H9 (cell line): ENCODE results near the gene FUT2. TPM values are rescaled to one million over a fixed set of nuclear protein-coding genes. Genes with fewer than 3 reads are reported as not detected.

Experiments used
- DNase-seq: peaks from one replicate; pipeline ENCODE4 v3.0.0-alpha.2; 2017
- H2AFZ ChIP-seq: one replicate; pipeline ENCODE4 v1.6.1; 2013; ENCODE audit warnings: mild to moderate bottlenecking, low read length, control low read depth, moderate library complexity
- H2AK5ac ChIP-seq: 2 replicates; pipeline ENCODE4 v1.6.1; 2013; ENCODE audit warnings: low read length, control low read depth, mixed read lengths; ENCODE audit not compliant: insufficient read length
- H2BK120ac ChIP-seq: one replicate; pipeline ENCODE4 v1.6.1; 2013; ENCODE audit warnings: low read depth, mild to moderate bottlenecking, low read length, control low read depth, inconsistent platforms; ENCODE audit not compliant: poor library complexity, severe bottlenecking
- H2BK12ac ChIP-seq: 2 replicates; pipeline ENCODE4 v1.6.1; 2013; ENCODE audit warnings: low read length, control low read depth, mixed read lengths, low read depth; ENCODE audit not compliant: insufficient read length
- H2BK15ac ChIP-seq: 2 replicates; pipeline ENCODE4 v1.6.1; 2013; ENCODE audit warnings: low read depth, low read length, control low read depth
- H2BK20ac ChIP-seq: one replicate; pipeline ENCODE4 v1.6.1; 2013; ENCODE audit warnings: low read depth, mild to moderate bottlenecking, low read length, control low read depth, inconsistent platforms; ENCODE audit not compliant: poor library complexity, severe bottlenecking
- H2BK5ac ChIP-seq: 2 replicates; pipeline ENCODE4 v1.6.1; 2013; ENCODE audit warnings: low read length, control low read depth, mixed read lengths; ENCODE audit not compliant: insufficient read length
- H3K14ac ChIP-seq: 2 replicates; pipeline ENCODE4 v1.6.1; 2013; ENCODE audit warnings: low read length, control low read depth; ENCODE audit not compliant: insufficient read depth
- H3K18ac ChIP-seq: 2 replicates; pipeline ENCODE4 v1.6.1; 2013; ENCODE audit warnings: low read depth, mild to moderate bottlenecking, mixed read lengths, low read length, control low read depth; ENCODE audit not compliant: insufficient read length
- H3K23ac ChIP-seq: 2 replicates; pipeline ENCODE4 v1.6.1; 2013; ENCODE audit warnings: low read length, control low read depth, mixed read lengths, low read depth; ENCODE audit not compliant: insufficient read length
- H3K23me2 ChIP-seq: 2 replicates; pipeline ENCODE4 v1.6.1; 2013; ENCODE audit warnings: low read depth, mild to moderate bottlenecking, mixed read lengths, low read length, control low read depth; ENCODE audit not compliant: insufficient read length, poor library complexity, severe bottlenecking
- H3K27ac ChIP-seq: 2 replicates; pipeline ENCODE4 v1.5.1; 2013; ENCODE audit warnings: low read length, control low read depth, mixed read lengths, low read depth; ENCODE audit not compliant: insufficient read length
- H3K27me3 ChIP-seq: 2 replicates; pipeline ENCODE4 v1.6.1; 2013; ENCODE audit warnings: low read length, control low read depth, inconsistent platforms; ENCODE audit not compliant: insufficient read depth
- H3K4ac ChIP-seq: 2 replicates; pipeline ENCODE4 v1.6.1; 2013; ENCODE audit warnings: low read depth, mild to moderate bottlenecking, control low read depth, inconsistent platforms, low read length, moderate library complexity
- H3K4me1 ChIP-seq: 2 replicates; pipeline ENCODE4 v1.6.1; 2013; ENCODE audit warnings: low read length, control low read depth, inconsistent platforms; ENCODE audit not compliant: insufficient read depth
- H3K4me2 ChIP-seq: 2 replicates; pipeline ENCODE4 v1.6.1; 2013; ENCODE audit warnings: low read length, control low read depth, mixed read lengths; ENCODE audit not compliant: insufficient read length, insufficient read depth
- H3K56ac ChIP-seq: 2 replicates; pipeline ENCODE4 v1.6.1; 2013; ENCODE audit warnings: low read depth, mild to moderate bottlenecking, mixed read lengths, low read length, control low read depth; ENCODE audit not compliant: insufficient read length
- H3K79me1 ChIP-seq: 2 replicates; pipeline ENCODE4 v1.6.1; 2013; ENCODE audit warnings: low read depth, mild to moderate bottlenecking, moderate library complexity, low read length, control low read depth, inconsistent platforms; ENCODE audit not compliant: insufficient read depth, poor library complexity, severe bottlenecking
- H3K79me2 ChIP-seq: 2 replicates; pipeline ENCODE4 v1.6.1; 2013; ENCODE audit warnings: low read length, control low read depth, inconsistent platforms; ENCODE audit not compliant: insufficient read depth
- H3K9ac ChIP-seq: 2 replicates; pipeline ENCODE4 v1.6.1; 2013; ENCODE audit warnings: low read length, control low read depth, mixed read lengths; ENCODE audit not compliant: insufficient read length; ENCODE audit errors: extremely low read depth
- H3K9me3 ChIP-seq: one replicate; pipeline ENCODE4 v1.6.1; 2013; ENCODE audit warnings: low read depth, low read length, inconsistent platforms; ENCODE audit not compliant: control insufficient read depth
- H3T11ph ChIP-seq: one replicate; pipeline ENCODE4 v1.6.1; 2013; ENCODE audit warnings: mild to moderate bottlenecking, low read length, control low read depth, inconsistent platforms
- H4K20me1 ChIP-seq: one replicate; pipeline ENCODE4 v1.6.1; 2013; ENCODE audit not compliant: control insufficient read depth, insufficient read length, insufficient read depth
- H4K5ac ChIP-seq: 2 replicates; pipeline ENCODE4 v1.6.1; 2013; ENCODE audit warnings: low read depth, mild to moderate bottlenecking, mixed read lengths, low read length, control low read depth; ENCODE audit not compliant: insufficient read length
- H4K8ac ChIP-seq: replicated peaks from 2 replicates; pipeline ENCODE4 v1.6.1; 2013; ENCODE audit warnings: low read length, control low read depth, mixed read lengths, low read depth; ENCODE audit not compliant: insufficient read length
- H4K91ac ChIP-seq: 2 replicates; pipeline ENCODE4 v1.6.1; 2013; ENCODE audit warnings: low read depth, mild to moderate bottlenecking, moderate library complexity, mixed read lengths, low read length, control low read depth; ENCODE audit not compliant: insufficient read length
- H3K27ac Mint-ChIP-seq, 3 experiments: 2 replicates in 2 of 3; 3 replicates in 1 of 3; pipeline ENCODE4 v1.8.0; 2020 to 2021; ENCODE audit warnings: mixed read lengths in 3 of 3, mild to moderate bottlenecking in 1 of 3, moderate library complexity in 1 of 3
- H3K27me3 Mint-ChIP-seq: 2 replicates; pipeline ENCODE4 v1.8.0; 2021; ENCODE audit warnings: low read depth, mild to moderate bottlenecking, moderate library complexity, mixed read lengths
- H3K36me3 Mint-ChIP-seq, 3 experiments: 2 replicates in 2 of 3; 3 replicates in 1 of 3; pipeline ENCODE4 v1.8.0; 2020 to 2021; ENCODE audit warnings: low read depth in 3 of 3, mixed read lengths in 3 of 3; ENCODE audit not compliant: insufficient read depth in 1 of 3
- H3K4me1 Mint-ChIP-seq, 2 experiments: 2 replicates each; pipeline ENCODE4 v1.8.0; 2020; ENCODE audit warnings: mixed read lengths in 2 of 2
- H3K4me3 Mint-ChIP-seq, 2 experiments: 2 replicates in 1 of 2; 3 replicates in 1 of 2; pipeline ENCODE4 v1.8.0; 2020 to 2021; ENCODE audit warnings: mild to moderate bottlenecking in 2 of 2, mixed read lengths in 2 of 2, moderate library complexity in 1 of 2
- H3K9me3 Mint-ChIP-seq, 2 experiments: 2 replicates in 1 of 2; 3 replicates in 1 of 2; pipeline ENCODE4 v1.8.0; 2020; ENCODE audit warnings: mild to moderate bottlenecking in 2 of 2, mixed read lengths in 2 of 2, moderate library complexity in 1 of 2
- CTCF ChIP-seq: fragments of 200-600 bp; sonication (generic); conservative IDR thresholded peaks from 3 replicates; pipeline ENCODE4 v1.8.0; 2021; ENCODE audit warnings: antibody characterized with exemption, mild to moderate bottlenecking
- WGBS: extraction: QIAGEN DNeasy Blood & Tissue Kit; methylation state at CpG from one replicate; pipeline ENCODE4 v1.1.7; 2013; ENCODE audit warnings: missing lambda C conversion rate, low lambda C conversion rate, mixed read lengths; ENCODE audit not compliant: insufficient read length; ENCODE audit errors: extremely low coverage; 5-methylcytosine and 5-hydroxymethylcytosine counted together
- total RNA-seq: library from RNA; stranded (reverse); gene quantifications from 2 replicates; pipeline ENCODE4 v1.2.1, GENCODE V29; 2021

FUT2 gene
- total RNA-seq, 1 experiment from 2014 or later = 11.4 TPM

- H2BK120ac ChIP-seq = no peak overlapping the region
- H3K9ac ChIP-seq = no peak overlapping the region
- Mint-ChIP-seq H3K27ac (no peak overlapping the region), H3K27me3 (peaks cover 9% of the 10 kb centered on the region), H3K36me3 (no peaks in the 10 kb centered on the region; a peak in 1 of 7 replicates), H3K4me1 (peaks cover 3 to 6% of the 10 kb centered on the region in 2 experiments), H3K9me3 (no peaks in the 10 kb centered on the region), H3K4me3 (no peak overlapping the region)
- no peak overlapping the region for H4K8ac ChIP-seq
- H4K20me1 ChIP-seq = no peaks in the 10 kb centered on the region
- H4K91ac ChIP-seq = no peak overlapping the region
- H3K4me1 ChIP-seq = no peaks in the 10 kb centered on the region
- H3K9me3 ChIP-seq = no peaks in the 10 kb centered on the region
- H3T11ph ChIP-seq = no peak overlapping the region
- H3K27ac ChIP-seq = no peak overlapping the region
- H3K18ac ChIP-seq = no peak overlapping the region
- H3K4ac ChIP-seq = no peak overlapping the region
- no peak overlapping the region for H2BK15ac ChIP-seq
- H3K56ac ChIP-seq = no peak overlapping the region
- H3K14ac ChIP-seq = no peak overlapping the region
- no peaks in the 10 kb centered on the region for H3K79me1 ChIP-seq
- WGBS = no CpG with 5 or more reads among the region's 7 CpGs
- H2BK12ac ChIP-seq = no peak overlapping the region
- no peak overlapping the region for H4K5ac ChIP-seq
- no peak overlapping the region for H2BK20ac ChIP-seq
- no peak for TF ChIP-seq CTCF
- no peak for DNase-seq
- H2AK5ac ChIP-seq = no peak overlapping the region
- no peaks in the 10 kb centered on the region for H3K79me2 ChIP-seq
- no peak overlapping the region for H2BK5ac ChIP-seq
- H3K23me2 ChIP-seq = no peaks in the 10 kb centered on the region
- H3K4me2 ChIP-seq = no peak overlapping the region
- H3K27me3 ChIP-seq = no peaks in the 10 kb centered on the region; the same call in 1 of the 2 replicates
- H3K23ac ChIP-seq = no peak overlapping the region
- H2AFZ ChIP-seq = no peak overlapping the region
Observed at GRCh38 chr19:48681127-48681470, 14.7 kb upstream of the FUT2 start.
